ENCODE data around the gene NFIA.

Gene NFIA

GRCh38 chr1:61279570-61279969 lies 197.2 kb downstream of the NFIA start:
- Mint-ChIP-seq H3K4me3 (no peak overlapping the region), H3K9me3 (no peaks in the 10 kb centered on the region), H3K27me3 (ENCODE audit: low read depth) (peaks cover 7% of the 10 kb centered on the region), H3K4me1 (ENCODE audit: low read depth) (no peaks in the 10 kb centered on the region), H3K36me3 (ENCODE audit: low read depth) (no peaks in the 10 kb centered on the region), H3K27ac (no peak overlapping the region)
- no peak for DNase-seq (ENCODE audit: low spot score)

GRCh38 chr1:61280452-61280851 lies 198.1 kb downstream of the NFIA start:
- Mint-ChIP-seq H3K4me3 (no peak overlapping the region), H3K27me3 (ENCODE audit: low read depth) (peaks cover 6% of the 10 kb centered on the region), H3K4me1 (ENCODE audit: low read depth) (no peaks in the 10 kb centered on the region), H3K36me3 (ENCODE audit: low read depth) (no peaks in the 10 kb centered on the region), H3K9me3 (no peaks in the 10 kb centered on the region), H3K27ac (no peak overlapping the region)
- no peak for DNase-seq (ENCODE audit: low spot score)

- Mint-ChIP-seq H3K27ac (no peak overlapping the region), H3K9me3 (no peaks in the 10 kb centered on the region), H3K27me3 (ENCODE audit: low read depth) (peaks cover 4% of the 10 kb centered on the region), H3K36me3 (ENCODE audit: low read depth) (no peaks in the 10 kb centered on the region), H3K4me3 (no peak overlapping the region), H3K4me1 (ENCODE audit: low read depth) (no peaks in the 10 kb centered on the region)
- DNase-seq (ENCODE audit: low spot score), result no peak
Observed at GRCh38 chr1:61282387-61282786, 200.0 kb downstream of the NFIA start.

- no peaks in the 10 kb centered on the region for H3K9me3 Mint-ChIP-seq
- H3K27ac Mint-ChIP-seq, result no peak overlapping the region
- H3K27me3 Mint-ChIP-seq (ENCODE audit: low read depth), result no peaks in the 10 kb centered on the region
Observed at GRCh38 chr1:61284248-61284854, 202.0 kb downstream of the NFIA start.

GRCh38 chr1:61284936-61285335 lies 202.6 kb downstream of the NFIA start:
- no peaks in the 10 kb centered on the region for H3K27me3 Mint-ChIP-seq (ENCODE audit: low read depth)
- H3K4me3 Mint-ChIP-seq, result no peak overlapping the region
- no peak for DNase-seq (ENCODE audit: low spot score)
- H3K9me3 Mint-ChIP-seq, result no peaks in the 10 kb centered on the region
- no peaks in the 10 kb centered on the region for H3K4me1 Mint-ChIP-seq (ENCODE audit: low read depth)
- no peaks in the 10 kb centered on the region for H3K36me3 Mint-ChIP-seq (ENCODE audit: low read depth)
- no peak overlapping the region for H3K27ac Mint-ChIP-seq

More at GRCh38 chr1:61284248-61284854, 202.0 kb downstream of the NFIA start:
- no peak for DNase-seq (ENCODE audit: low spot score)
- Mint-ChIP-seq H3K36me3 (ENCODE audit: low read depth) (no peaks in the 10 kb centered on the region), H3K4me1 (ENCODE audit: low read depth) (no peaks in the 10 kb centered on the region), H3K4me3 (no peak overlapping the region)

GRCh38 chr1:61285371-61285885 lies 203.1 kb downstream of the NFIA start:
- Mint-ChIP-seq H3K27me3 (ENCODE audit: low read depth) (no peaks in the 10 kb centered on the region), H3K4me1 (ENCODE audit: low read depth) (no peaks in the 10 kb centered on the region), H3K4me3 (no peak overlapping the region), H3K36me3 (ENCODE audit: low read depth) (no peaks in the 10 kb centered on the region), H3K27ac (no peak overlapping the region), H3K9me3 (no peaks in the 10 kb centered on the region)
- no peak for DNase-seq (ENCODE audit: low spot score)

GRCh38 chr1:61287014-61287413 lies 204.7 kb downstream of the NFIA start:
- no peak overlapping the region for H3K27ac Mint-ChIP-seq
- DNase-seq (ENCODE audit: low spot score), result no peak
- no peak overlapping the region for H3K4me3 Mint-ChIP-seq
- H3K9me3 Mint-ChIP-seq, result no peaks in the 10 kb centered on the region
- H3K27me3 Mint-ChIP-seq (ENCODE audit: low read depth), result peaks cover 3% of the 10 kb centered on the region
- H3K36me3 Mint-ChIP-seq (ENCODE audit: low read depth), result no peaks in the 10 kb centered on the region
- no peaks in the 10 kb centered on the region for H3K4me1 Mint-ChIP-seq (ENCODE audit: low read depth)

GRCh38 chr1:61287734-61288133 lies 205.4 kb downstream of the NFIA start:
- no peaks in the 10 kb centered on the region for H3K9me3 Mint-ChIP-seq
- peaks cover 3% of the 10 kb centered on the region for H3K27me3 Mint-ChIP-seq (ENCODE audit: low read depth)
- no peak overlapping the region for H3K27ac Mint-ChIP-seq
- no peak overlapping the region for H3K4me3 Mint-ChIP-seq
- no peaks in the 10 kb centered on the region for H3K36me3 Mint-ChIP-seq (ENCODE audit: low read depth)
- no peak for DNase-seq (ENCODE audit: low spot score)
- no peaks in the 10 kb centered on the region for H3K4me1 Mint-ChIP-seq (ENCODE audit: low read depth)

- no peak for DNase-seq (ENCODE audit: low spot score)
- Mint-ChIP-seq H3K27me3 (ENCODE audit: low read depth) (peaks cover 10% of the 10 kb centered on the region), H3K4me1 (ENCODE audit: low read depth) (no peaks in the 10 kb centered on the region), H3K4me3 (no peak overlapping the region), H3K9me3 (no peaks in the 10 kb centered on the region), H3K27ac (no peak overlapping the region), H3K36me3 (ENCODE audit: low read depth) (no peaks in the 10 kb centered on the region)
Observed at GRCh38 chr1:61289232-61290098, 207.1 kb downstream of the NFIA start.

- Mint-ChIP-seq H3K27ac (no peak overlapping the region), H3K27me3 (ENCODE audit: low read depth) (peaks cover 12% of the 10 kb centered on the region), H3K4me3 (no peak overlapping the region), H3K4me1 (ENCODE audit: low read depth) (no peaks in the 10 kb centered on the region), H3K36me3 (ENCODE audit: low read depth) (no peaks in the 10 kb centered on the region), H3K9me3 (no peaks in the 10 kb centered on the region)
- DNase-seq (ENCODE audit: low spot score), result no peak
Observed at GRCh38 chr1:61290525-61290924, 208.2 kb downstream of the NFIA start.

GRCh38 chr1:61293197-61293596 lies 210.8 kb downstream of the NFIA start:
- Mint-ChIP-seq H3K27ac (no peak overlapping the region), H3K27me3 (ENCODE audit: low read depth) (peaks cover 12% of the 10 kb centered on the region), H3K36me3 (ENCODE audit: low read depth) (no peaks in the 10 kb centered on the region), H3K4me1 (ENCODE audit: low read depth) (no peaks in the 10 kb centered on the region), H3K9me3 (no peaks in the 10 kb centered on the region), H3K4me3 (no peak overlapping the region)
- no peak for DNase-seq (ENCODE audit: low spot score)

GRCh38 chr1:61293986-61294504 lies 211.7 kb downstream of the NFIA start:
- H3K36me3 Mint-ChIP-seq (ENCODE audit: low read depth), result no peaks in the 10 kb centered on the region
- H3K4me3 Mint-ChIP-seq, result no peak overlapping the region
- H3K9me3 Mint-ChIP-seq, result no peaks in the 10 kb centered on the region
- H3K4me1 Mint-ChIP-seq (ENCODE audit: low read depth), result no peaks in the 10 kb centered on the region
- DNase-seq (ENCODE audit: low spot score), result no peak
- peaks cover 12% of the 10 kb centered on the region for H3K27me3 Mint-ChIP-seq (ENCODE audit: low read depth)
- H3K27ac Mint-ChIP-seq, result no peak overlapping the region

- Mint-ChIP-seq H3K36me3 (ENCODE audit: low read depth) (no peaks in the 10 kb centered on the region), H3K27me3 (ENCODE audit: low read depth) (peaks cover 12% of the 10 kb centered on the region), H3K9me3 (no peaks in the 10 kb centered on the region), H3K4me3 (no peak overlapping the region), H3K4me1 (ENCODE audit: low read depth) (no peaks in the 10 kb centered on the region), H3K27ac (no peak overlapping the region)
- DNase-seq (ENCODE audit: low spot score), result no peak
Observed at GRCh38 chr1:61294930-61295329, 212.6 kb downstream of the NFIA start.

- Mint-ChIP-seq H3K4me3 (no peak overlapping the region), H3K4me1 (ENCODE audit: low read depth) (no peaks in the 10 kb centered on the region), H3K9me3 (no peaks in the 10 kb centered on the region), H3K27me3 (ENCODE audit: low read depth) (peaks cover 12% of the 10 kb centered on the region), H3K36me3 (ENCODE audit: low read depth) (no peaks in the 10 kb centered on the region), H3K27ac (no peak overlapping the region)
- DNase-seq (ENCODE audit: low spot score), result no peak
Observed at GRCh38 chr1:61295818-61296537, 213.6 kb downstream of the NFIA start.
